T-helper 17 cell (primary cell): ENCODE measurements around the gene SYCE1. TPM values are rescaled to one million over a fixed set of nuclear protein-coding genes. Genes with fewer than 3 reads are reported as not detected.
A peak's percentile ranks its signal among the peaks of the same experiment; 100 is the strongest.
"Not testable (repeated sequence)": the region's sequence is repeated elsewhere in the genome, so short reads cannot be mapped to it uniquely, and the experiment has no call there.

Experiments
- ATAC-seq: fragments of 150-1000 bp; cut with Tn5 transposase; 2 replicates; pipeline ENCODE4 v1.10.0; 2021; ENCODE audit warnings: mild to moderate bottlenecking, moderate library complexity
- DNase-seq, 3 donors: peaks; one replicate each; pipeline versions ENCODE4 v3.0.0 to v3.0.0-alpha.2; 2020 to 2021
- H3K9me3 ChIP-seq: one replicate; pipeline ENCODE4 v1.7.0; 2013; ENCODE audit warnings: low read length, mild to moderate bottlenecking; ENCODE audit not compliant: control insufficient read depth, poor library complexity, severe bottlenecking
- H3K27ac Mint-ChIP-seq: one replicate; pipeline ENCODE4 v1.8.0; 2022; ENCODE audit warnings: mild to moderate bottlenecking, moderate library complexity, mixed read lengths
- H3K27me3 Mint-ChIP-seq: one replicate; pipeline ENCODE4 v1.8.0; 2022; ENCODE audit warnings: mixed read lengths
- H3K36me3 Mint-ChIP-seq: one replicate; pipeline ENCODE4 v1.8.0; 2022; ENCODE audit warnings: low read depth, mixed read lengths
- H3K4me1 Mint-ChIP-seq: one replicate; pipeline ENCODE4 v1.8.0; 2022; ENCODE audit warnings: mild to moderate bottlenecking, mixed read lengths
- H3K4me3 Mint-ChIP-seq: one replicate; pipeline ENCODE4 v1.8.0; 2022; ENCODE audit warnings: mild to moderate bottlenecking, moderate library complexity, mixed read lengths
- total RNA-seq, 4 donors: library from RNA in 2 of 4; stranded (reverse) in 2 of 4; gene quantifications; one replicate each; pipeline ENCODE4 v1.2.3 and lab custom pipeline; 2022 to 2026

Gene SYCE1
- total RNA-seq, 2 donors from 2014 or later = 0.15 to 0.39 TPM

- H3K9me3 ChIP-seq = peaks cover 4% of the 10 kb centered on the region
- peaks cover 3% of the 10 kb centered on the region for H3K4me1 Mint-ChIP-seq
- H3K27me3 Mint-ChIP-seq = no peaks in the 10 kb centered on the region
- H3K36me3 Mint-ChIP-seq = peaks cover 6% of the 10 kb centered on the region
- ATAC-seq (peak; percentile 99), DNase-seq (peak; percentile 80 to 96 (median 86))
- H3K27ac Mint-ChIP-seq = no peak overlapping the region
- peak overlapping the region; percentile 71 for H3K4me3 Mint-ChIP-seq
Observed at GRCh38 chr10:133520193-133520738, 45.1 kb downstream of the SYCE1 start.

DNA sequence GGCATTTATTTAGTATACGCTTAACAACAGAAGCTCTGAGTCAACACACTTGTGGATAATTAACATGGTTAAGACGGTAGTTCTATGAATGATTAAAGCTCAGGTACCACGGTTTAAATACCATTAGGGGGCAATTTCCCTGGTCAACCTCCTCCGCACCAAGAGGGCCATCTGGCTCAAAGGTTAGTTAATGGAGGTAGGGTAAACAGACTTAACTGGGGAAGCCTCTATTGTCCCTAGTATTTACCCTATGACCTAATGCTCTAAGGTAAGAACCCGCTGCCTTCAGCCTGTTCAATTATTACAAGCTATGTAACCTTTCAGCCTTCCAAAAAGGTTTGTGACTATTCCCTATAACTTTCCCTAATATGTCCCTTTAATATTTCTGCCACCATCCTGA lies 46.9 kb downstream of the SYCE1 start:
- H3K4me1 Mint-ChIP-seq, H3K36me3 Mint-ChIP-seq, H3K4me3 Mint-ChIP-seq, H3K27me3 Mint-ChIP-seq, DNase-seq, H3K27ac Mint-ChIP-seq, ATAC-seq, H3K9me3 ChIP-seq: not testable (repeated sequence)

- ATAC-seq (no peak), DNase-seq (no peak)
- H3K9me3 ChIP-seq = no peaks in the 10 kb centered on the region
- H3K4me1 Mint-ChIP-seq = peaks cover 8% of the 10 kb centered on the region
- peaks cover 7% of the 10 kb centered on the region for H3K36me3 Mint-ChIP-seq
- H3K27ac Mint-ChIP-seq = no peak overlapping the region
- no peak overlapping the region for H3K4me3 Mint-ChIP-seq
- H3K27me3 Mint-ChIP-seq = peaks cover 5% of the 10 kb centered on the region
Observed at GRCh38 chr10:133516057-133516456, 49.3 kb downstream of the SYCE1 start.

- no peaks in the 10 kb centered on the region for H3K9me3 ChIP-seq
- no peak overlapping the region for H3K27ac Mint-ChIP-seq
- ATAC-seq = no peak
- H3K36me3 Mint-ChIP-seq = peaks cover 3% of the 10 kb centered on the region
- DNase-seq = no peak
- peaks cover 5% of the 10 kb centered on the region for H3K27me3 Mint-ChIP-seq
- peaks cover 5% of the 10 kb centered on the region for H3K4me1 Mint-ChIP-seq
- no peak overlapping the region for H3K4me3 Mint-ChIP-seq
Observed at GRCh38 chr10:133515471-133515870, 49.9 kb downstream of the SYCE1 start.

DNA sequence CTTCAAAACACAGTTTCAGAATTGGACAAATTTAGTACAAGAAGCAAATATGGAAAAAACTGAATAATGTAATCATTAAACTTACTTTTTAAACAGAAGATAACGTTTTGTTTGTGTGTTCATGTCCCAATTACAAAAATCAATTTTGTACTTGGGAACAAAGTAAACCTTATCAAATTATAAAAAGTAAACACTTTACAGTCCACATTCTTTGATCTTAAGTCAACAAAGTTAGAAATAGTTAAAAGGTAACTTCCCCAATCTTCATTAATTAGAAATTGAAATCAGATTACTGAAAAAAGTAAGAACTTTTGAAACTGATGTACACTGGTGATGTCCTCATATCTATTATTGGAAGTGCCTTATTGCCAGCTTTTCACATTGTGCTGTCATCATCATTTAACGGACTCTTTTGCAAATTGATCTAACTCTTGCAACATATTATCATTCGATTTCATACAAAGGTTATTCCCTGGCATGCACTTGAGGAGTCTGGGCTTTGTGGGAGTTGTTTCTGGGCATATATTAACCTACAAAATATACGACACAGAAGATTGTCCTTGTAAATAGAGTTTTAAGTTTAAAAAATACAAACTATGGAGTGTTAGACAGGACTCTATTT lies 53.4 kb downstream of the SYCE1 start:
- Mint-ChIP-seq H3K27me3 (peaks cover 5% of the 10 kb centered on the region), H3K4me3 (no peak overlapping the region), H3K27ac (no peak overlapping the region), H3K36me3 (peaks cover 3% of the 10 kb centered on the region), H3K4me1 (peaks cover 10% of the 10 kb centered on the region)
- DNase-seq = no peak
- no peaks in the 10 kb centered on the region for H3K9me3 ChIP-seq
- no peak for ATAC-seq

- H3K9me3 ChIP-seq = no peaks in the 10 kb centered on the region
- H3K27me3 Mint-ChIP-seq = peaks cover 5% of the 10 kb centered on the region
- no peak overlapping the region for H3K4me3 Mint-ChIP-seq
- H3K27ac Mint-ChIP-seq = no peak overlapping the region
- peaks cover 10% of the 10 kb centered on the region for H3K4me1 Mint-ChIP-seq
- no peak for DNase-seq
- ATAC-seq = no peak
- peaks cover 3% of the 10 kb centered on the region for H3K36me3 Mint-ChIP-seq
Observed at GRCh38 chr10:133511408-133511807, 54.0 kb downstream of the SYCE1 start.

DNA sequence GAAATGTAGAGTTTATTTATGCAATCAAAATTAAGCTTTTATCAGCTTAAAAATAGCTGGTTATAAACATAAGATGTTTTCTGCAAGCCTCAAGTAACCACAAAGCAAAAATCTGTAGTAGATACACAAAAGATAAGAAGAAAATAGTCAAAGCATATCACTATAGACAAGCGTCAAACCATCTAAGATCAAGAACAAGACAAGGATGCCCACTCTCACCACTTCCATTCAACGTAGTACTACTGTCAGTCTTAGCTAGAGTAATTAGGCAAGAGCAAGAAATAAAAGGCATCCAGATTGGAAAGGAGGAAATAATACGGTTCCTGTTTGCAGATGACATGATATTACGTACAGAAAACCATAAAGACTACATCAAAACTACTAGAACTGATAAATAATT lies 55.7 kb downstream of the SYCE1 start:
- H3K9me3 ChIP-seq = no peaks in the 10 kb centered on the region
- H3K27me3 Mint-ChIP-seq = peaks cover 5% of the 10 kb centered on the region
- ATAC-seq = peak; percentile 68
- peaks cover 3% of the 10 kb centered on the region for H3K36me3 Mint-ChIP-seq
- peak overlapping the region; percentile 19 for H3K27ac Mint-ChIP-seq
- no peak for DNase-seq
- H3K4me3 Mint-ChIP-seq = no peak overlapping the region
- peaks cover 10% of the 10 kb centered on the region for H3K4me1 Mint-ChIP-seq

Other genes starting within 250 kb of the SYCE1 start
- 1 to 10 TPM in 1 of 2 donors, under 1 TPM in 1; 0.96 to 1.9 TPM for gene CALY, start 228.7 kb downstream of the SYCE1 start, total RNA-seq
- gene PRAP1, start 218.2 kb downstream of the SYCE1 start, total RNA-seq = not detected
- gene FUOM, start 207.6 kb downstream of the SYCE1 start, total RNA-seq = 1 to 10 TPM; 6.3 to 9.1 TPM
- gene ECHS1, start 192.2 kb downstream of the SYCE1 start, total RNA-seq = 10 to 100 TPM; 18.2 to 20.2 TPM
- gene PAOX, start 186.3 kb downstream of the SYCE1 start, total RNA-seq = 1 to 10 TPM; 3.5 to 6.3 TPM
- 10 to 100 TPM; 48.7 to 51.2 TPM for gene MTG1, start 171.4 kb downstream of the SYCE1 start, total RNA-seq
- not detected for gene SPRN, start 141.0 kb downstream of the SYCE1 start, total RNA-seq
- gene SCART1, start 111.6 kb downstream of the SYCE1 start, total RNA-seq = 10 to 100 TPM; 20.6 to 38.6 TPM
- 10 to 100 TPM; 12.3 to 14.5 TPM for gene CYP2E1, start 38.2 kb downstream of the SYCE1 start, total RNA-seq
- not detected for gene FRG2B, start 61.2 kb upstream of the SYCE1 start, total RNA-seq